Measurements from ENCODE around the gene LCT.

DNA sequence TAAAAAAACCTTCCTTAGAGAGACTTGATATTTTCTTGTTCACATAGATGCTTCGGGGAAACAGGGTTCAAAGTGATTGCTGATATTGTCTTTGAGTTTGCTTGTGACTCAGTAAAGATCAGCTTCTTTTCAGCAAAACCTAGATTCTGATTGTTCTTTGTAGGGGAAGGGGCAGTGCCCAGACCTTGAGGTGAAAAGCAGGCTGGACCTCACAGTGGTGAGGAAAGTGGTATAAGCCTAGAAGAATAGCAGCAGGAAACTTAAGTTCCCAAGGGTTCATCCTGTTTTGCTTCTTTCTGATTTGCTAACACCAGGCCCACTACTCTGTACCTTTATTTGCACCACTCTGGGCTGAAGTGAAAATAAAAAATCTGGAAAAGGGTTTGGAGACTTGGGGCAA lies 74.5 kb downstream of the LCT start:
- TF ChIP-seq ZNF274 (IDR thresholded peaks at IDR 0.05; ENCODE audit: low read depth, low read length) (no peak), SUZ12 (IDR thresholded peaks at IDR 0.05; ENCODE audit: extremely low read depth, insufficient read depth, insufficient read length) (no peak)
